Testis (tissue), 2 donors: ENCODE measurements around the gene RPL18.

ENCODE experiments used
- CTCF ChIP-seq, 3 experiments: fragments of 450-650 bp in 2 of 3; fragments of 200-600 bp in 1 of 3; sonication (generic) in 1 of 3; IDR thresholded peaks; one replicate each; pipeline ENCODE4 v1.5.1; 2016 to 2019; ENCODE audit warnings: antibody characterized with exemption in 3 of 3, mild to moderate bottlenecking in 2 of 3, moderate library complexity in 1 of 3
- POLR2A ChIP-seq: fragments of 450-650 bp; IDR thresholded peaks from one replicate; pipeline ENCODE4 v1.6.1; 2017; ENCODE audit warnings: antibody characterized with exemption, mild to moderate bottlenecking, moderate library complexity

GRCh38 chr19:48630296-48631063 is 11.5 kb upstream of the RPL18 start:
- TF ChIP-seq POLR2A = no peak
- TF ChIP-seq CTCF (IDR thresholded peaks at IDR 0.05) = no peak
